NCI-H1417 (cell line): ENCODE data around the gene DNTT.
"Not testable (repeated sequence)": the region's sequence is repeated elsewhere in the genome, so short reads cannot be mapped to it uniquely, and the experiment has no call there.

ENCODE experiments used
- DNase-seq, 3 experiments: peaks; one replicate each; lab custom pipeline; 2025; lab: John Stamatoyannopoulos, UW

The DNTT gene

GRCh38 chr10:96276426-96276825 is 27.8 kb upstream of the DNTT start:
- DNase-seq: no peak

GRCh38 chr10:96276831-96277230 is 27.4 kb upstream of the DNTT start:
- DNase-seq: no peak

GRCh38 chr10:96279191-96279641 is 25.0 kb upstream of the DNTT start:
- DNase-seq: no peak

GRCh38 chr10:96280859-96281258 is 23.4 kb upstream of the DNTT start:
- DNase-seq: no peak

- no peak for DNase-seq
These were observed 22.7 kb upstream of the DNTT start for GRCh38 chr10:96281444-96282029.

GRCh38 chr10:96283351-96283750 is 20.9 kb upstream of the DNTT start:
- DNase-seq: no peak

- no peak for DNase-seq
These were observed 20.5 kb upstream of the DNTT start for GRCh38 chr10:96283756-96284155.

GRCh38 chr10:96285331-96285752 is 18.9 kb upstream of the DNTT start:
- DNase-seq: no peak

GRCh38 chr10:96287392-96288105 is 16.7 kb upstream of the DNTT start:
- DNase-seq: peak; percentile 28 to 75 (median 38)

GRCh38 chr10:96288151-96288621 is 16.0 kb upstream of the DNTT start:
- DNase-seq: no peak

- no peak for DNase-seq
These were observed 14.9 kb upstream of the DNTT start for GRCh38 chr10:96289218-96289910.

GRCh38 chr10:96290368-96291133 is 13.7 kb upstream of the DNTT start:
- DNase-seq: no peak

GRCh38 chr10:96292971-96293920 is 11.0 kb upstream of the DNTT start:
- DNase-seq: peak in 2 of 3 experiments; percentile 3 to 59

GRCh38 chr10:96295475-96295874 is 8.8 kb upstream of the DNTT start:
- DNase-seq: no peak

GRCh38 chr10:96297486-96297885 is 6.7 kb upstream of the DNTT start:
- DNase-seq: no peak

GRCh38 chr10:96298362-96298761 is 5.9 kb upstream of the DNTT start:
- no peak for DNase-seq

GRCh38 chr10:96299383-96299782 is 4.9 kb upstream of the DNTT start:
- no peak for DNase-seq

- peak in 1 of 3 experiments; percentile 14 for DNase-seq
These were observed 2.6 kb upstream of the DNTT start for GRCh38 chr10:96301616-96302015.

- DNase-seq: no peak
These were observed 785 bp downstream of the DNTT start for GRCh38 chr10:96305019-96305418.

GRCh38 chr10:96306516-96306915 is 2.3 kb downstream of the DNTT start:
- peak in 1 of 3 experiments; percentile 29 for DNase-seq

GRCh38 chr10:96308854-96309253 is 4.6 kb downstream of the DNTT start:
- DNase-seq: not testable (repeated sequence)
